ENCODE data around the gene EPHB1. TPM values are rescaled to one million over a fixed set of nuclear protein-coding genes. Genes with fewer than 3 reads are reported as not detected.
"Not testable (repeated sequence)": the region's sequence is repeated elsewhere in the genome, so short reads cannot be mapped to it uniquely, and the experiment has no call there.

EPHB1 gene
- total RNA-seq, 4 donors from 2014 or later, result 0.74 to 2.2 (median 1.1) TPM

GRCh38 chr3:135109681-135110080 lies 314.6 kb downstream of the EPHB1 start:
- DNase-seq (ENCODE audit: low spot score) (no peak), ATAC-seq (ENCODE audit: low FRiP score) (no peak)
- no peak for TF ChIP-seq CTCF (IDR thresholded peaks at IDR 0.05)

- ATAC-seq (ENCODE audit: low FRiP score); DNase-seq (ENCODE audit: low spot score): not testable (repeated sequence)
These were observed 319.5 kb downstream of the EPHB1 start for GRCh38 chr3:135114551-135114950.

GRCh38 chr3:135117977-135118376 lies 322.9 kb downstream of the EPHB1 start:
- ATAC-seq (ENCODE audit: low FRiP score) (no peak), DNase-seq (ENCODE audit: low spot score) (no peak)
- no peak for TF ChIP-seq CTCF (IDR thresholded peaks at IDR 0.05)

- DNase-seq (ENCODE audit: low spot score) (no peak), ATAC-seq (ENCODE audit: low FRiP score) (no peak)
- TF ChIP-seq CTCF (IDR thresholded peaks at IDR 0.05), result no peak
These were observed 323.7 kb downstream of the EPHB1 start for GRCh38 chr3:135118792-135119191.

GRCh38 chr3:135125171-135125801 lies 330.2 kb downstream of the EPHB1 start:
- DNase-seq (ENCODE audit: low spot score), result no peak
- no peak for ATAC-seq (ENCODE audit: low FRiP score)
- TF ChIP-seq CTCF (IDR thresholded peaks at IDR 0.05), result no peak

GRCh38 chr3:135127946-135128470 lies 332.9 kb downstream of the EPHB1 start:
- TF ChIP-seq CTCF (IDR thresholded peaks at IDR 0.05), result no peak
- ATAC-seq (ENCODE audit: low FRiP score) (no peak), DNase-seq (ENCODE audit: low spot score) (no peak)

GRCh38 chr3:135128818-135129217 lies 333.8 kb downstream of the EPHB1 start:
- DNase-seq (ENCODE audit: low spot score) (no peak), ATAC-seq (ENCODE audit: low FRiP score) (no peak)
- no peak for TF ChIP-seq CTCF (IDR thresholded peaks at IDR 0.05)

Measured in omental fat pad (tissue), 4 donors.